Measurements from ENCODE around the gene SLC22A2.

Gene SLC22A2

DNA sequence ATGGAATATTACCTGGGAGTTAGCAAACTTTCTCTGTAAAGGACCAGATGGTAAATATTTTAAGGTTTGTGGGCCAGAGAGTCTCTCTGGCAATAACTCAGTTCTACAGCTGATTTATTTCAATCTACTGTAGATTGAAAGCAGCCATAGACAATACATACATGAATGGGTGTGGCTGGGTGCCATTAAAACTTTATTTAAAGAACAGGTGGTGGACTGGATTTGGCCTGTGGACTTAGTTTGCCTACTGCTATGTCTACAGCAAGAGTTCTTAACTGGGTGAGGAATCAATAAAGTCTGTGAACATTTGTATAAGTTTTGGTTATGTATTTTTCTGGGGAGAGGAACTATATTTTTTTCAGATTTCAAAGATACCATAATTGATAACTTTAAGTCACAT is 55.1 kb downstream of the SLC22A2 start:
- no peak for DNase-seq

DNA sequence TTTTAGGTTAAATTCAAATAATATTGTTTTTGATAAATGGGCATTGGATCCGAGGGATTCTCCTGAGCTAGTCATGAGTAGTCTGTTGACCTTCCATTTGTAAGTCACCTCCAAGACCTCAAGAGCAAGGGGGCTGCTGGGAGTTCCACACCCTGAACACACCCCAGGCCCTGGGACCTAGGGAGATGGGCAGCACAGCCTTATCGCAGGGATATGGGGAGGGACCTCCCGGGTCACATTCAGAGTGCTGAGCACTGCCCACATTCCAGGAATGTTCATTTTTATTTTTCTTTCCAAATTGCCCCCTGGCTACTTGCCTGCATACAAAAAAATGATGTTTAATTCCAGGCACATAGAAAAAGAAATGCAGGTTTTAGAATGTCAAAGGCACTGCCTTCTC is 55.5 kb downstream of the SLC22A2 start:
- DNase-seq = no peak

DNA sequence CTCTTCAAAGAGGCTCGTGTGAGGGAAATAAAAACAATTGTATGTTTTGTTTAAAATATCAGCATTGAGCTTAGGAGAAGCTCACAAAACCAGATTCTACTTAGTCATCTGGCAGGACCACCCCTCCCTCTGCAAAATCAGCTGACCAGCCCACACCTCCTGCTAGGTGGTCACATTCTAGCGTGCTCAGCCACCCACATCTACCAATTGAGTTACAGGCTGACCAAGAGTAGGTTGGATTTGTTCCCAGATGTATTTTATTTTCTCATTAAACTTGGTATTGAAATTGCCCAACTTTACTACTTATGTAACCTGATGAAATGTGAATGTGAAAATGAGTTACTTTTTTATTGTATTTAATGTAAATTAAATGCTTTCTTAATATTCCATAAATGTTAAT is 56.2 kb downstream of the SLC22A2 start:
- no peak for DNase-seq

DNA sequence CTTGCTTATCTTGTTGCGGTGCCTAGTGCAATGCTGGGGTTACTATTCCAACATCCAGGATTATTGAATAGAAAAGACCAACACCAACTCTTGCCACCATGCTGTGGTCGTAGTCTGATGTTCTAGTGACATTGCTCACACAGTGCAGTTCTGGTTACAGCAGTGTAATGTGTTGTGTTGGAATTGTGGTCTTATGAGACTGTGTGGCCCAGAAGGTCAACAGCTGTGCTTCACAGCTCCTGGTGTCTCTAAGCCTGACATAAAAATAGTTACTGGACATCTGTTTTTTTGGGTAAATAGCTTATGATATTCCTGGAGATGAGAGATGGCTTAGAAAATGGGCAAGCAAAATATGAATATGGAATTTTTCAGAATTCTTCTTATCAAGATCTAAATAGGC is 57.6 kb downstream of the SLC22A2 start:
- DNase-seq = no peak

DNA sequence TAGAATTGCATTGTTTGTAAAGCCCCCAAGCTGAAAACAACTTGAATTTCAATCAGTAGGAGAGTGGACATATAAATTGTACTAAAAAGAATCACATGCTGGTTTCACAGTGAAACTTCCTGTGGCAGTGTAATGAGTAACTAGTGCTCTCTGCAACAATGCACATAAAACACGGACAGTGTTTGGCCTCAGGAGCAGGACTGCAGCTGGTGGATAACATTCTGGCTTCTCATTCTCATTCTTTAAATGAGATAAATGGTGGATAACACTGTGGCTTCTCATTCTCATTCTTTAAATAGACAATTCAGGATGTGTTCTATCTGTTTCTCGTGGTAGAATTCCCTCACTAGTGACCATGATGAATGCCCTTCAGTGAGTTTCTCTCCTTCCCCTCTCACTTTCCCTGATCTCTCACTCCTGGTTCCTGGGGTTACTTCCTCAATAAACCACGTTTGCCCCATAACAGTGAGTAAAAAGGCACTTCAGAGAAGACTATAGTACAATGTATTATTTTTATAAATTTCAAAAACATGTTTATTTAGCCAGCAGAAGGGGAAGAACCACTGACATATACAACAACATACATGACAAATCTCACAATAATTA is 59.9 kb downstream of the SLC22A2 start:
- DNase-seq = no peak

DNA sequence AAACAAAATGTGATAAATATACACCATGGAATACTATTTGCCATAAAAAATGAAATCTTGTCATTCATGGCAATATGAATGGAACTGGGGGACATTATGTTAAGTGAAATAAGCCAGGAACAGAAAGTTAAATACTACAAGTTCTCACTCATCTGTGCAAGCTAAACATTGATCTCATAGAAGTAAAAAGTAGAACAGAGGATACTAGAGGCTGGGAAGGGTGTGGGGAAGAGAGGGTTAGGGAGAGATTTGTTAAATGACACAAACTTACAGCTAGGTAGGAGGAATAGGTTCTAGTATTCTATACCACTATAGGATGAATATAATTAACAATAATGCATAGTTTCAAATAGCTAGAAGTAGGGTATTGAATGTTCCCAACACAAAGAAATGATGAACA is 61.0 kb downstream of the SLC22A2 start:
- no peak for DNase-seq

DNA sequence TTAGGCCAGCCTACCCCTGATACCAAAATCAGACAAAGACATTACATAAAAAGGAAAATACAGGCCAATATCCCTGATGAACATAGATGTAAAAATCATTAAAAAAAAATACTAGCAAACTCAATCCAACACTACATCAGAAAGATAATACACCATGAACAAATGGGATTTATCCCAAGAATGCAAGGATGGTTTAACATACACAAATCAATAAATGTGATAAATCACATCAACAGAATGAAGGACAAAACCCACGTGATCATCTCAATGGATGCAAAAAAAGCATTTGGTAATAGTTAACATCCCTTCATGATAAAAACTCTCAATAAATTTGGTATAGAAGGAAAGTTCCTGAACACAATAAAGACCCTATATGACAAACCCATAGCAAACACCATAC is 63.8 kb downstream of the SLC22A2 start:
- DNase-seq = no peak

DNA sequence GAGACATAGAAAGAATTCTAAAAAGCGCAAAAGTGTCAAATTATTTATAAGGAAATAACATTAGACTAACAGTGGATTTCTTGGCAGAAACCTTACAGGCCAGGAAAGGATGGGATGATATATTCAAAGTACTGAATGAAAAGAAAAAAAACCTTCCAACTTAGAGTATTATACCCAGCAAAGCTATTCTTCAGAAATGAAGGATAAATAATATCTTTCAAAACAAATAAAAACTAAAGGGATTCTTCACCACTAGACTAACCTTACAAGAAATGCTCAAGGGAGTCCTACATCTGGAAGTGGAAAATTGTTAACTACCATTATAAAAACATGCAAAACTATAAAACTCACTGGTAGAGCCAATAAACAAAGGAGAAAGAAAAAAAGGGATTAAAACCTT is 65.8 kb downstream of the SLC22A2 start:
- no peak for DNase-seq

DNA sequence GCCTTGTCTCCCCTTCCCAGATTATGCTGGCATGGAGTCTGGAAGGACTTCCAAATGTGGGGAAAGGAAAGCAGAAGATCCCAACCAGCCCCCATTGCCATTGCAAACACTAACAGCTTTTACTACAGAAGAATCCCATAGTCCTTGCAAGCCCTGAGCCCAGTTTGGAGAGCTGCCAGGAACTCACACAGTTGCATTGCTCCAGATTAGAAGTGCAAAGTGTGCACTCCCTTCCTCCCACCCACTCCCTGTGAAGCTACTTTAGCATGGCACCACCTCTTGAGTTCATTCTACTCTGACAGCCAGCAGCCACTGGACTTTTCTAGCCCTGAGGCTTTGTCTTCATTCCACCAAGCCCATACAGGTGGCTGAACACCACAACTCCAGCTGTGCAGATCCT is 67.6 kb downstream of the SLC22A2 start:
- no peak for DNase-seq

DNA sequence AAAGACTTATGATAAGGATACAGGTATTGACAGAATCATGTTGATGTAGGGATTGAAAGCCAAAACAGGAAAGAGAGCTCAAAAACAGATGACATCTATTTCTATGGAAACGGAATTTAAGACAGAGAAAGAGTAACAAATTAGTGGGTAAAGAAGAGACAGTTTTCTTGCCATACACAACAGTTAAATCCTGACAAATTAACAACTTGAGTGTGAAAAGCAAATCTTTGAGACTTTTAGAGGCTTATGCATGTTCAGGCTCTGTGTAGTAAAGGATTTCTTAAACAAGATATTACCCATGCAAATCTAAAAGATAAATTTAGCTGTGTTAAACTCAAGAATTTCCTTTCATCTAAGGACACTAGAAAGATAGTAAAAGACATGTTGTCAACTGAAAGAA is 68.5 kb downstream of the SLC22A2 start:
- no peak for DNase-seq

DNA sequence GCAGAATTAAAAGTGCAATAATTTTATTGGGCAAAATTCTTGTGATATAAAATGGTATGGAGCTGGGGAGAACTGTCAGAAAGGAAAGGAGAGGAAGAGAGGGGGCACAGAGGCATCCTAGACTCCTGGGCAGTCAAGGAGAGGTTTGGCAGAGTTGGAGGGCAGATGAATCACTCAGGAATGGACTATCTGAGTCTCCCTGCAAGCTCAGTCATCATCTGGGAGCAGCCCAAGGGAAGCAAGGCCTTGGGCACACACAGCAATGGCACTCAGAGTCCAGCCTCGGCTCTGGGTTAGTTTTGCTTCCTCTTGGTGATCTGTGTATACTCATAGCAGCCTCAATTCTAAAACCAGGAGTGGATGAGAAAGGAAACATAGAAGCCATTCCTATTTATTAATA is 69.8 kb downstream of the SLC22A2 start:
- no peak for DNase-seq

DNA sequence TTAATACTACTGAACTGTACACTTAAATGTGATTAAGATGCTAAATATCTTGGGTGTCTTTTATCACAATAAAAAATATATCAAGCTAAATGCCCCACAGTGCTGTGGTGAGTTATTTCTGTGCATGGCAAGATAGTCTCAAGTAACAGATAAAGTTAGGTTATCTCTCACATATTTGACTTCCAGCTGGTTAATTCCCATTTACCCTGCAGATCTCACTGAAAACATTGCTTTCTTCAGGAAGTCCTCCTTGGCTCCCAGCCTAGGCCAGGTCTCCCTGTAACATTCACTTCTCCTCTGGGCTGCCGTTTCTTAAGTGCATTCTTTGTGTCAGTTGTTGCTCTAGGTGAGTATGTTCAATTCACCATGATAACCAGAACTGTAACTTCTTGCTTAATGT is 77.9 kb downstream of the SLC22A2 start:
- no peak for DNase-seq

DNA sequence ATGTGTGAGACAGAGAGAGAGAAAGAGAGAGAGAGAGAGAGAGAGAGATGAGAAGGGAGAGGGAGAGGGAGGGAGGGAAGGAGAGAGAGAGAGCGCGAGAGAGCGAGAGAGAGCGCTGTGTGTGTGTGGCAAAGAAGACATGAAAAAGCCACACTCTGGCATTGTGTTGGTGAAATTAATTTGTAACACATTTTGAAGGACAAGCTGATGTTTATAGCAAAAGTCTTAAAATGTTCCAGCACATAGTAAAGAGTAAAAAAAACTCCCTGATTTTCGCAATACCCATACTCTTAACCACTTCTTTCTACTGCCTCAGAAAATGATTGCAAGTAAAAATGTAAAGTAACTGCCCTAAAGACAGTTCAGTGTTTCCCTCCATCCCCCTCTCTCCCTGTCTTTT is 80.3 kb downstream of the SLC22A2 start:
- no peak for DNase-seq

DNA sequence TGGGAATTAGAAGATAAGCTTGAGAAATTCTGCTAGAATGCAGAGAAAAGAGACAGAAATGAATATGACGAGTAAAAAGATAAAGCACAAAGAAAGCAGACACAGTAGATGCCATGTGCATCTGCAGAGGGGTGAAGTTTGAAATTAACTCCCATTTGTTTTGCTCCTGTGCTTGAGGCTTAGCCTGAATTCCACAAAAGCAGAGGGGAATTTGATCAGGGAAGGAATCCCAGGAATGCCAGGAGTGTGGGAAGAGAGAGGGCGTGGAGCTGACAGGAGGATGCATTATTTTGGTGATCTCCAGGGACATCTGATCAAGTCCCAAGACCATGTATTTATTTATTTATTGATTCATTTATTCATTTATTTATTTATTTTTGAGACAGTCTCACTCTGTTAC is 81.4 kb downstream of the SLC22A2 start:
- no peak for DNase-seq

DNA sequence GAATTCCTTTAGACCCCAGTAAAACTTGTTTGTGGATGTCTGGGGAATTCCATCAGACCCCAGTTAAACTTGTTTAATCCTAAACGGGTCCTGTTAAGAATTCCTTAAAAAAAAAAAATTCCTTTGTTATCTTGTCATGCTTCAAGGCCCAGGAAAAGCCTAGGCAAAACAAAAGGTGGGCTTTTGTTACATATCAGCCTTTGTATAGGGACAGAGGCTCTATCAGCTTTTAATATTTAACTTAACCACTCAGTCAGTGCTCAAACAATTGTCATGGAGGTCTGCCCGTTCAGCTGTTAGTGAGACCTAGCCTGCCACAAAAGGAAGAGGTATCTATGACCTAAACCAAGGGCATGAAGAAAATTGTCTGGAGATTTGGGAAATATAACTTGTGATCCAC is 83.9 kb downstream of the SLC22A2 start:
- DNase-seq = no peak

DNA sequence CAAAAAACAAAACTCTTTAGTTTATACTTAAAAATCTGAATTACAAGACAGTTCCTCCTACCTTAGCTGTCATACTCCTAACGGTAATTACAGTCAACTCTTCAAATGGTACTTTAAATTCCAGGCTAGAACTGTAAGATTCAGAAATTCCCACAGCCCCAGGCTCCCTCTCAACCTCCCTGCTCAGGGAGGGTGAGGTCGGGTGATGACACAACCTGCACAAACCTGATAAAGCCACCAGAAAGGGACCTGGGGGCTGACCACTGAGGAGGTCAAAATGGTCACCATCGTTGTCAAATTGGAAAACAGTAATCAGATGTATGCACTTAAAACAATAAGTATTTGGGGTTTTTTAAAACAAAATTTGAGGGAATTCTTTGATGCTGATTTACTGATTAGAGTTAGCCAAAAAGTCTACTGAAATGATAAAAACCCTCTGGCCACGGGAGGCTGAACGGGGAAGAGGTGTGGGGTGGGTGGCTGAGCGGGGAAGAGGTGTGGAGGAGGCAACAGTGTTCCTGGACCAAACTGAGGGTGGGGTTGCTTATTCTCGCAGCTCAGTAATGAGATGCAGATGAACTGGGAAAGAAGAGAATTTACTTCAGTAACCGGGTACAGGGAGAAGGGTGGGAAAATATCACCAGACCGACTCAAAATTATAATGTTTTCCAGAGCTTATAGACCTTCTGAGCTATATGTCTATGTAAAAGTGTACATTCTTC is 84.7 kb downstream of the SLC22A2 start:
- DNase-seq = no peak

DNA sequence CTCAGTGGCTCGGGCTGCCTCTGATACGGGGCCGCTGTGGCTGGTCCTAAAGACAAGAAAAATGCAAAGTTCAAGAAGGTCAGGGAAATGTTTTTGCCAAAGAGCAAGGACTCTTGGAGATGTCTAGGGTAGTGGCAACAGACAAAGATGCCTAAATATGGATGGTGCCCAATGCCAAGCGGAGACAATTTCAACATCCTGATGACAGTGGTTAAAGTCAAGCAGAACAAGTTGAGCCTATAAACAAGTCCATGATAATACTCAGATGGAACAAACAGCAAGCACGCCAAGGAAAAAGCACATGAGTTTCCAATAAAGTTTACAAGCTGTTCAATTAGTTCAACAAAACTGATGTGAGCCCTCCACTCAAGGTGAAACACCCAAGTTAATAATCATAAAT is 85.9 kb downstream of the SLC22A2 start:
- DNase-seq = no peak

DNA sequence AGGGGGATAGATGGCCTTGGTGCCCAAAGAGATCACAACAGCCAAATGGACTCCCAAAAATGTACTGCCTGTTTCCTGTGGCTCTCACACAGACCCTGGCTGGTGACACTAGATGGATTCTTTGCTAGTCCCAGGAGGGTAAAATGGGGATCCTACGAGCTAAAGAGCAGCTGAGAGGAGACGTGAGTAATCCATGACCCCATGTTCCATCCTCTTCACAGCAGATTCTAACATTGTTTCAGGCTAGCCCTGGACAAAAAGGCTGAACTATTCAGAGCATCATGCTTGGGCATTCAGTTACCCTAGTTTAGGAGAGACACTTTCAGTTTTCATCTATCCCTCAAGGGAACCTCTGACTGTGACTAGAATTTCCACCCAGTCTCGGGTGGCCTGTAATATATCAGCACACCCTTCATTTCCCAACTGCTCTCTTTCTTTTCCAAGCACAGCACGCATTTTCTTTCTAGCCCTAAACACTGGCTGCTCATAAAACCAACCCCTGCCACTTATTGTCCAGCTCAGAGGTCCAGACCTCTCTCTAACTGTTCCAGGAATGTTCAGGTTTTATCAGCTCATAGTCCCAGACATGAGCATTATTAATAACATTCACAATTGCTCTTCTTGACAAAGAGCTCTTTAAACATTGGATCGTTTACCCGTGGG is 88.5 kb downstream of the SLC22A2 start:
- DNase-seq = no peak

DNA sequence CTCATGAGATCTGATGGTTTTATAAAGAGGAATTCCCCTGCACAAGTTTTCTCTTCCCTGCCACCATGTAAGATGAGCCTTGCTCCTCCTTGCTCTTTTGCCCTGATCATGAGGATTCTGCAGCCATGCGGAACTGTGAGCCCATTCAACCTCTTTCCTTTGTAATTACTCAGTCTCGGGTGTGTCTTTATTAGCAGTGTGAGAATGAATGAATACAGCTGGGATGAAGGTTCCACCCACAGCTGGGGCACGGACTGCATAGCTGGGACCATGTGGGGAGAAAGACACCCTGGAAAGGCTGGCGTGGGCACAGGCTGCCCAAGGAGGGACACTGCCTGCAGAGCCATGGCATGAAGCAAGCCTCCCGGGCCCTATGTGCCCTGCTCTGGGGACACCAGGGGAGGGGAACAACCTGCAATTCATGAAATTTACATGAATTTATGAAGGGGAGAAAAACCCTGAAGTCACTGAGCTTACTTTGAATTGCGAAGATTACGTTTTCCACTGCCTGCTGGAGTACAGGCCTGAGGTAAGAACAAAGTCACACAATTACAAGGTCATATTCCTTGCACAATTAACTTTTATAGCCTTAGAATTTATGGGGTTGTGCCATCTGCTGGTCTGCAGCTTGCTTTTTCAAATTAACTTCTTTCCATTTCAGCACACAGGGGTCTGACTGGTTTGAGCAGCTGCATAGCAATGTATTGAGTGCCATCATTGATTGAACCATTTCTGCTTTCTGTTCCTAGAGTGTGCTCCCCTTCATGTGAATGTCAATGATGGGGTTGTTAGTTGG is 90.8 kb downstream of the SLC22A2 start:
- DNase-seq = no peak
